ENCODE results near the gene AP4M1. TPM values are rescaled to one million over a fixed set of nuclear protein-coding genes. Genes with fewer than 3 reads are reported as not detected.

AP4M1 gene
- total RNA-seq, 1 experiment from 2014 or later, result 25.1 TPM

DNA sequence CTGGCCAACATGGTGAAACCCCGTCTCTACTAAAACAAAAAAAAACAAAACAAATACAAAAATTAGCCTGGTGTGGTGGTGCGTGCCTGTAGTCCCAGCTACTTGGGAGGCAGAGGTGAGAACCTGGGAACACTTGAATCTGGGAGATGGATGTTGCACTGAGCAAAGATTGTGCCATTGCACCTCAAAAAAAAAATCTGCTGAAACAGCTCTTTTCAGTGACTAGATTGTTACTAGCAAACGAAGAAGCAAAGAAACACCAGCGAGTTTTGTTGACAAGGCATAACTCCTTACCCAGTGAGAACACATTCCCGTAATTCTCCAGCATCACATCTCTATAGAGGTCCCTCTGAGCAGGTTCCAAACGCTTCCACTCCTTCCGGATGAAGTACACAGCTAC is 26.6 kb upstream of the AP4M1 start:
- H3K4me1 ChIP-seq (ENCODE audit: insufficient read depth, low read length, poor library complexity, severe bottlenecking), result no peaks in the 10 kb centered on the region
- DNase-seq (ENCODE audit: low spot score), result no peak
- TF ChIP-seq, protein P1, sequence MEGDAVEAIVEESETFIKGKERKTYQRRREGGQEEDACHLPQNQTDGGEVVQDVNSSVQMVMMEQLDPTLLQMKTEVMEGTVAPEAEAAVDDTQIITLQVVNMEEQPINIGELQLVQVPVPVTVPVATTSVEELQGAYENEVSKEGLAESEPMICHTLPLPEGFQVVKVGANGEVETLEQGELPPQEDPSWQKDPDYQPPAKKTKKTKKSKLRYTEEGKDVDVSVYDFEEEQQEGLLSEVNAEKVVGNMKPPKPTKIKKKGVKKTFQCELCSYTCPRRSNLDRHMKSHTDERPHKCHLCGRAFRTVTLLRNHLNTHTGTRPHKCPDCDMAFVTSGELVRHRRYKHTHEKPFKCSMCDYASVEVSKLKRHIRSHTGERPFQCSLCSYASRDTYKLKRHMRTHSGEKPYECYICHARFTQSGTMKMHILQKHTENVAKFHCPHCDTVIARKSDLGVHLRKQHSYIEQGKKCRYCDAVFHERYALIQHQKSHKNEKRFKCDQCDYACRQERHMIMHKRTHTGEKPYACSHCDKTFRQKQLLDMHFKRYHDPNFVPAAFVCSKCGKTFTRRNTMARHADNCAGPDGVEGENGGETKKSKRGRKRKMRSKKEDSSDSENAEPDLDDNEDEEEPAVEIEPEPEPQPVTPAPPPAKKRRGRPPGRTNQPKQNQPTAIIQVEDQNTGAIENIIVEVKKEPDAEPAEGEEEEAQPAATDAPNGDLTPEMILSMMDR (conservative IDR thresholded peaks at IDR 0.05; ENCODE audit: low read depth, low read length), result no peak
- TF ChIP-seq EZH2 (IDR thresholded peaks at IDR 0.05; ENCODE audit: borderline replicate concordance, low read depth, low read length, poor library complexity, severe bottlenecking), result no peak
- peaks cover 99% of the 10 kb centered on the region for H3K36me3 ChIP-seq (ENCODE audit: insufficient read depth, low read length, poor library complexity, severe bottlenecking)
- peaks cover 50% of the 10 kb centered on the region for H3K9me3 ChIP-seq (ENCODE audit: low read depth, low read length, poor library complexity, severe bottlenecking)
- BruUV-seq (replicated peaks), result no TSS peak
- CTCF ChIA-PET, result no interaction called here
- H3K27ac ChIP-seq (ENCODE audit: low read depth, low read length, poor library complexity, severe bottlenecking), result no peak overlapping the region
- intact Hi-C loops (cut with micrococcal nuclease; ENCODE audit: unreplicated experiment), result no loop called here
- H3K4me3 ChIP-seq (ENCODE audit: low read depth, low read length, poor library complexity, severe bottlenecking), result no peak overlapping the region
- POLR2A ChIA-PET (ENCODE audit: low non-redundant PET), result no interaction called here
- no peaks in the 10 kb centered on the region for H3K27me3 ChIP-seq (replicated peaks; ENCODE audit: insufficient read depth, low read depth, low read length, poor library complexity)

DNA sequence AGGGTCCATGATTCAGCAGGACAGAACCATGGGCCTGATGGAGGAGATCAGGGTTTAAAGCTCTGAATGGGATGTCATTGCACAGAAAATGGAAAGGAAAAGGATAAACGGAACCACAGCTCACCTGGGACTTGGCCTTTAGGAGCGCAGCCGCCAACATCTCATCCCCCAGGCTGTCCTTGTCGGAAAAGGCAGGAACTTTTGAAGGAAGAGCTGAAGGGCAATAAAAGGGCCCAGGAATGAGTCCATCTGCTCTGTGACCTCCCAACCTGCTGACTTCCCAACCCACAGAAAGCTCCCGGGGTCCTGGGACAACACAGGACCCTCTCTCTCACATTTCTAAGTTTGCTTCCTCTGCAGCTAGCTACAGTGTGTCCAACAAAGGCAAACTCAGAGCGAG is 26.0 kb upstream of the AP4M1 start:
- POLR2A ChIA-PET (ENCODE audit: low non-redundant PET), result no interaction called here
- Histone ChIP-seq H3K27me3 (replicated peaks; ENCODE audit: insufficient read depth, low read depth, low read length, poor library complexity) (no peaks in the 10 kb centered on the region), H3K27ac (ENCODE audit: low read depth, low read length, poor library complexity, severe bottlenecking) (no peak overlapping the region), H3K4me1 (ENCODE audit: insufficient read depth, low read length, poor library complexity, severe bottlenecking) (peaks cover 3% of the 10 kb centered on the region), H3K36me3 (ENCODE audit: insufficient read depth, low read length, poor library complexity, severe bottlenecking) (peaks cover 96% of the 10 kb centered on the region), H3K9me3 (ENCODE audit: low read depth, low read length, poor library complexity, severe bottlenecking) (peaks cover 44% of the 10 kb centered on the region), H3K4me3 (ENCODE audit: low read depth, low read length, poor library complexity, severe bottlenecking) (no peak overlapping the region)
- no TSS peak for BruUV-seq (replicated peaks)
- DNase-seq (ENCODE audit: low spot score), result no peak
- CTCF ChIA-PET, result no interaction called here
- TF ChIP-seq, protein P1 (conservative IDR thresholded peaks at IDR 0.05; ENCODE audit: low read depth, low read length), result no peak
- TF ChIP-seq EZH2 (IDR thresholded peaks at IDR 0.05; ENCODE audit: borderline replicate concordance, low read depth, low read length, poor library complexity, severe bottlenecking), result no peak
- intact Hi-C loops (cut with micrococcal nuclease; ENCODE audit: unreplicated experiment), result no loop called here

DNA sequence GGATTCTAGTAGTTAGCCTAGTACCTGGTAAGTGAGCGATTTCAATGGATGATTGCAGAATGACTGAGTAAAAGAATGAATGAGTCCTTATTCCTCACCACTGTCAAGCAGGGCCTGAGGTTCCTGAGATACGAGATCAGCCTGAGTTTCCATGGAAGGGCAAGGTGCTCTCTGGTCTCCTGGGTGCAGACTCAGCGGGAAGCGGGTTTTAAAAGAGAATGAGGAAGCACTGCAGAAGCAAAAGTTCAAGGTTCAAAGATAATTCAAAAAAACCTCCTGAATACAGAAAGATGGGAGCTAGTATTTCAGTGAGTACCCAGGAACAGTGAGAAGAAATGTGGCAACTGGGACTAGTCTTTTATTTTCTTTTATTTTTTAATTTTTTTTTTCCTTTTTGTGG is 24.2 kb upstream of the AP4M1 start:
- H3K36me3 ChIP-seq (ENCODE audit: insufficient read depth, low read length, poor library complexity, severe bottlenecking), result peaks cover 78% of the 10 kb centered on the region
- H3K4me1 ChIP-seq (ENCODE audit: insufficient read depth, low read length, poor library complexity, severe bottlenecking), result peaks cover 4% of the 10 kb centered on the region
- H3K9me3 ChIP-seq (ENCODE audit: low read depth, low read length, poor library complexity, severe bottlenecking), result peaks cover 26% of the 10 kb centered on the region
- CTCF ChIA-PET, result no interaction called here
- POLR2A ChIA-PET (ENCODE audit: low non-redundant PET), result interaction anchor here (0.6 kb wide), 1 partner anchor 130 kb away, joined by 17 read pairs; no protein-coding TSS in a partner anchor
- no TSS peak for BruUV-seq (replicated peaks)
- no peak overlapping the region for H3K27ac ChIP-seq (ENCODE audit: low read depth, low read length, poor library complexity, severe bottlenecking)
- DNase-seq (ENCODE audit: low spot score), result no peak
- no peak overlapping the region for H3K4me3 ChIP-seq (ENCODE audit: low read depth, low read length, poor library complexity, severe bottlenecking)
- H3K27me3 ChIP-seq (replicated peaks; ENCODE audit: insufficient read depth, low read depth, low read length, poor library complexity), result no peaks in the 10 kb centered on the region
- no peak for TF ChIP-seq EZH2 (IDR thresholded peaks at IDR 0.05; ENCODE audit: borderline replicate concordance, low read depth, low read length, poor library complexity, severe bottlenecking)
- TF ChIP-seq, protein P1 (conservative IDR thresholded peaks at IDR 0.05; ENCODE audit: low read depth, low read length), result no peak
- intact Hi-C loops (cut with micrococcal nuclease; ENCODE audit: unreplicated experiment), result no loop called here
